ENCODE data around the gene EXOC6.
A peak's percentile ranks its signal among the peaks of the same experiment; 100 is the strongest.

Gene EXOC6

DNA sequence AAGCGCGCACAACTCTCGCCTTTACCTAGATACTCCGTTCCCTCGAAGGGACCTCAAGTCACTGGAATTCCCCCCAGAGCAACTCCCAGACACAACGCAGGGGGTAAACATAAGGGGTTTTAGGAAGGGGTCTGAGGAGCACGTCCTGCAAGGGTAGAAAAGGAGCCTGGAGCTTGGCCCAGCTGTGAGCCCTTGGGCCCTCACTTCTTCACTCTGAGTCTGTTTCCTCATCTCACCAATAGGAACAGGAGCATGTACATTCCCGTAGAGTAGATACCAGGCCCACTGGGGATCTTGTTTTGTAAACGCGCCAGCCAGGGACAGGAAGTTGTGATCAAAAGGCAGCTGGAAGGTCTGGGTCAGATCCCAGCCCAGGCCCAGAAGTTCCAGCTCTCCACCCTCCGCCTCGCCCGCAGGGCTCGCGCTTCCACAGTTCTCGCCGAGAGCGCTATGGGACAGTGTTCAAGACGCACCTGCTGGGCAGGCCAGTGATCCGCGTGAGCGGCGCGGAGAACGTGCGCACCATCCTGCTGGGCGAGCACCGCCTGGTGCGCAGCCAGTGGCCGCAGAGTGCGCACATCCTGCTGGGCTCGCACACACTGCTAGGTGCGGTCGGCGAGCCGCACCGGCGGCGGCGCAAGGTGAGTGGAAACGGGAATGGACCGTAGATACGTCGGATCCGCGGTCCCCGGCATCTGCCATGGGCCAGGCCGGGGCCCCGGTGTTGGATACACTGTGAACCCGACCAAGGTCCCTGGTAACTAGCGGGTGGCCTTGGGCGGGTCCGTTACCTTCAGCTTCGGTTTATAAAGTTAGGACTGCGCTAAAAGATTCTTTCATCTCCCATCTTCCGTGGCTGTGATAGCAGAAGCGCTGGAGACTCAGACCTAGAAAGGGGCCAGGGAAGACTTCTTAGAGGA, 213.5 kb downstream of the EXOC6 start:
- H3K27ac ChIP-seq: no peak overlapping the region
- no peak for DNase-seq (ENCODE audit: low spot score)
- TF ChIP-seq, protein P1, sequence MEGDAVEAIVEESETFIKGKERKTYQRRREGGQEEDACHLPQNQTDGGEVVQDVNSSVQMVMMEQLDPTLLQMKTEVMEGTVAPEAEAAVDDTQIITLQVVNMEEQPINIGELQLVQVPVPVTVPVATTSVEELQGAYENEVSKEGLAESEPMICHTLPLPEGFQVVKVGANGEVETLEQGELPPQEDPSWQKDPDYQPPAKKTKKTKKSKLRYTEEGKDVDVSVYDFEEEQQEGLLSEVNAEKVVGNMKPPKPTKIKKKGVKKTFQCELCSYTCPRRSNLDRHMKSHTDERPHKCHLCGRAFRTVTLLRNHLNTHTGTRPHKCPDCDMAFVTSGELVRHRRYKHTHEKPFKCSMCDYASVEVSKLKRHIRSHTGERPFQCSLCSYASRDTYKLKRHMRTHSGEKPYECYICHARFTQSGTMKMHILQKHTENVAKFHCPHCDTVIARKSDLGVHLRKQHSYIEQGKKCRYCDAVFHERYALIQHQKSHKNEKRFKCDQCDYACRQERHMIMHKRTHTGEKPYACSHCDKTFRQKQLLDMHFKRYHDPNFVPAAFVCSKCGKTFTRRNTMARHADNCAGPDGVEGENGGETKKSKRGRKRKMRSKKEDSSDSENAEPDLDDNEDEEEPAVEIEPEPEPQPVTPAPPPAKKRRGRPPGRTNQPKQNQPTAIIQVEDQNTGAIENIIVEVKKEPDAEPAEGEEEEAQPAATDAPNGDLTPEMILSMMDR (conservative IDR thresholded peaks at IDR 0.05; ENCODE audit: low read depth): no peak
- ChIA-PET POLR2A (ENCODE audit: low non-redundant PET) (no interaction called here), CTCF (interaction anchor here (0.5 to 1.6 kb wide), 8 partner anchors 10 to 619 kb away, joined by 3 to 6 read pairs (median 4); no protein-coding TSS in a partner anchor)

DNA sequence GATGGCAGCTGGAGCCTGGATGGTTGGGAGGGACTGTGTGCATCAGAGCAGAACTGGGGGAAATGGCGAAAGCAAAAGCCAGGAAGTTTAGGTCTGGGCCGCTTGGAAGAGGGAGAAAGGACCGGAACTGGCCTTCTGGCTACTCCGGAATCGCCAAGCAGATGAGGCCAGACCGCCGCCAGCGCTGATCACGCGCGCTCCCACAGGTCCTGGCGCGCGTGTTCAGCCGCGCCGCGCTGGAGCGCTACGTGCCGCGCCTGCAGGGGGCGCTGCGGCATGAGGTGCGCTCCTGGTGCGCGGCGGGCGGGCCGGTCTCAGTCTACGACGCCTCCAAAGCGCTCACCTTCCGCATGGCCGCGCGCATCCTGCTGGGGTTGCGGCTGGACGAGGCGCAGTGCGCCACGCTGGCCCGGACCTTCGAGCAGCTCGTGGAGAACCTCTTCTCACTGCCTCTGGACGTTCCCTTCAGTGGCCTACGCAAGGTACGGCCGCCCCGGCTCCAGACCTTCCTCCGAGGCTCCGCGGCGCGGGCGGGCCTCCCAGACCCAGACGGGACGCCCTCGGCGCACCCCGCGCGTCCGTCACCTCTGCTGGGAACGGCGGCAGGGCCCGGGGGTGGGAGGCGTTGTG, 214.3 kb downstream of the EXOC6 start:
- no peak overlapping the region for H3K27ac ChIP-seq
- ChIA-PET POLR2A (ENCODE audit: low non-redundant PET) (no interaction called here), CTCF (interaction anchor here (0.5 to 1.6 kb wide), 8 partner anchors 9 to 618 kb away, joined by 3 to 6 read pairs (median 4); no protein-coding TSS in a partner anchor)
- DNase-seq (ENCODE audit: low spot score): no peak
- TF ChIP-seq, protein P1 (conservative IDR thresholded peaks at IDR 0.05; ENCODE audit: low read depth): peak; percentile 39

DNA sequence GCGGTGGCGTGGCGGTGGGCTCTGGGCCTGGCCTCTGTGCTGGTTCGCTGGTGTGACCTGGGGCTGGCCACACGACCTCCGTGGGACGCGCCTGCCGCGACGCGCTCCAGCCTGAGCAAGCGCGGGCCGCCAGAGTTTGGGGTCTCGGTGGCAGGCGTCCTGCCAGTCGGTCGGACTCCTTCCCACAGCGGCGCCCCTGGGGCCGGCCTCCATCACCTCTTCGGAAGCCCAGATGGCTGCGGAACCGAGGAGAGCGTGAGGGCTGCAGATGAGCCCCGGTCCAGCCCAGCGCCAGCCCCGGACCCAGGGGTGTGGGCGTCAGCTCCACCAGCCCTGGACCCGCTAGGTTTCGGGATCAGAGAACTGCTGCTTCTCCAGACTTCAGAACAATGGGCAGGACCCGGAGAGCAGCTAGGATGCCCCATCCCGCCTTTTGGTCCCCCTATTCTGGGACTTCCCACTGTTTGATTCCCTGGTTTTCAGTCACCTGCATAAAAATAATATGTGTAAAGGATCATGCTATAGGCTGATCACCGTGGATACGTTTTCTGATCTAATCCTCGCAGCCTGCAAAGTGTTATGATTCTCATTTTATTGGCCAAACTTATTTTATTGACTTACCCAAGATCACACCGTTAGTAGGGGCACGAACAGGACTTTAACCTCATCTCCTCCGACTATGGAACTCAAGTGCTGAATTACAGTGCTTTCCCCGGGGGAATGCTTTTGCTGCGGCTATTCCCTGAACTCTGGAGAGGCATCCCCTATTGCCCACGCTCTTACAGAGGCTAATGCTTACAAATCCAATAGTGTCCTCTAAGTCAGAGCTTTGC, 215.0 kb downstream of the EXOC6 start:
- TF ChIP-seq, protein P1 (conservative IDR thresholded peaks at IDR 0.05; ENCODE audit: low read depth): no peak
- POLR2A ChIA-PET (ENCODE audit: low non-redundant PET): no interaction called here
- DNase-seq (ENCODE audit: low spot score): no peak
- no peak overlapping the region for H3K27ac ChIP-seq
- CTCF ChIA-PET: interaction anchor here (0.6 to 1.4 kb wide), 6 partner anchors 8 to 44 kb away, joined by 3 to 5 read pairs (median 3); no protein-coding TSS in a partner anchor

DNA sequence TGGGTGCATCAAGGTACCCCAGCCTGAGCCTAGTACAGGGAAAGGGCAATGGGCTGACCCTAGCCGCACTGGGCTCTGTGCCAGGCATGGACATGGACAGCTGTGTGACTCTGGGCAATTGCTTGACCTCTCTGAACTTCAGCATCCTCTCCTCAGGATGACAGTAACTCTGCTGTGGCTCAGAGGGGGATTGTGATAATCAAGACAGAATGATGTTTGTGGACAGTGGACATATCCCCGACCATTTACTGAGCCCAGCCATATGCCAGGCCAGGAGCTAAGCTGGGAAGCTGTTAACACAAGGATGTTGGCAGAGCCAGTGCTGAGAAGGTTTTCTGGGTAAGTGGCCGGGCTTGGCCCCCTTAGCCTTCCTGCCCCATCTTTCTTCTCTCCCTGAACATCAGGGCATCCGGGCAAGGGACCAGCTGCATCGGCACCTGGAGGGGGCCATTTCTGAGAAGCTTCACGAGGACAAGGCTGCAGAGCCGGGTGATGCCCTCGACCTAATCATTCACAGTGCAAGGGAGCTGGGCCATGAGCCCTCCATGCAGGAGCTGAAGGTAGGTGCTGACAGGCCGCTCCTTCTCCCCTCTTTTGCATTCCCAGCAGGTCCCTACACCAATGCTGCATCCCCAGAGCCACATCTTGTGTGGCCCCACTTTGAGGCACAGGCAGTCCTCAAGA, 215.8 kb downstream of the EXOC6 start:
- CTCF ChIA-PET: interaction anchor here (0.6 to 1.3 kb wide), 5 partner anchors 8 to 28 kb away, joined by 3 to 4 read pairs (median 3); no protein-coding TSS in a partner anchor
- no peak overlapping the region for H3K27ac ChIP-seq
- TF ChIP-seq, protein P1 (conservative IDR thresholded peaks at IDR 0.05; ENCODE audit: low read depth): no peak
- no peak for DNase-seq (ENCODE audit: low spot score)
- POLR2A ChIA-PET (ENCODE audit: low non-redundant PET): no interaction called here

- no peak overlapping the region for H3K27ac ChIP-seq
- CTCF ChIA-PET: interaction anchor here (0.5 to 1.3 kb wide), 6 partner anchors 9 to 447 kb away, joined by 3 to 4 read pairs (median 4); no protein-coding TSS in a partner anchor
- POLR2A ChIA-PET (ENCODE audit: low non-redundant PET): no interaction called here
- DNase-seq (ENCODE audit: low spot score): no peak
- TF ChIP-seq, protein P1 (conservative IDR thresholded peaks at IDR 0.05; ENCODE audit: low read depth): no peak
Observed at GRCh38 chr10:93064874-93065660, 216.7 kb downstream of the EXOC6 start.

Data from RWPE1 (cell line).